Kidney epithelial cell (primary cell): ENCODE data around the gene OSGEP. TPM values are rescaled to one million over a fixed set of nuclear protein-coding genes. Genes with fewer than 3 reads are reported as not detected.

Source experiments
- DNase-seq: peaks from one replicate; pipeline ENCODE4 v3.0.0-alpha.2; 2010; ENCODE audit warnings: low read depth
- H3K27me3 ChIP-seq: 2 replicates; pipeline ENCODE4 v1.6.0; 2011; ENCODE audit warnings: low read length; ENCODE audit not compliant: control insufficient read depth, insufficient read depth
- H3K36me3 ChIP-seq: 2 replicates; pipeline ENCODE4 v1.5.1; 2011; ENCODE audit warnings: low read length; ENCODE audit not compliant: control insufficient read depth, insufficient read depth
- H3K4me3 ChIP-seq: 2 replicates; pipeline ENCODE4 v1.5.1; 2011; ENCODE audit warnings: low read depth, mild to moderate bottlenecking, control low read depth, low read length
- CTCF ChIP-seq: IDR thresholded peaks from 2 replicates; pipeline ENCODE4 v1.5.1; 2011; ENCODE audit warnings: mild to moderate bottlenecking, moderate library complexity, low read length, control low read depth, inconsistent platforms; ENCODE audit not compliant: insufficient read depth, poor library complexity, severe bottlenecking
- total RNA-seq: library from RNA; depleted of rRNA; stranded (reverse); fragments of >200 nt; gene quantifications from 2 replicates; pipeline ENCODE4 v1.2.3, GENCODE V29; 2015

Gene OSGEP
- total RNA-seq, 1 donor from 2014 or later = 46.6 TPM

GRCh38 chr14:20469890-20470602 lies 15.4 kb upstream of the OSGEP start:
- peak overlapping the region; percentile 86 for H3K4me3 ChIP-seq
- H3K27me3 ChIP-seq = no peaks in the 10 kb centered on the region
- no peaks in the 10 kb centered on the region for H3K36me3 ChIP-seq
- no peak for DNase-seq
- TF ChIP-seq CTCF = no peak

GRCh38 chr14:20469242-20469889 lies 14.8 kb upstream of the OSGEP start, which contains the start of gene PNP:
PNP (plus strand) TSS chr14:20469406; CDS start chr14:20469525, 119 bp downstream.
- DNase-seq = no peak
- no peaks in the 10 kb centered on the region for H3K27me3 ChIP-seq
- H3K36me3 ChIP-seq = no peaks in the 10 kb centered on the region
- TF ChIP-seq CTCF = no peak
- peak within 1 kb of the TSS; percentile 86 for H3K4me3 ChIP-seq

GRCh38 chr14:20468764-20469241 lies 14.2 kb upstream of the OSGEP start:
- H3K4me3 ChIP-seq = peak overlapping the region; percentile 86
- no peak for TF ChIP-seq CTCF
- no peaks in the 10 kb centered on the region for H3K27me3 ChIP-seq
- no peaks in the 10 kb centered on the region for H3K36me3 ChIP-seq
- no peak for DNase-seq

- DNase-seq = peak; percentile 100
- TF ChIP-seq CTCF = no peak
- no peaks in the 10 kb centered on the region for H3K27me3 ChIP-seq
- H3K4me3 ChIP-seq = peak within 1 kb of the TSS; percentile 83
- H3K36me3 ChIP-seq = peaks cover 2% of the 10 kb centered on the region
These were observed 6.9 kb upstream of the OSGEP start, which contains the start of gene PIP4P1 for GRCh38 chr14:20461225-20462141. PIP4P1 (minus strand) TSS chr14:20461434; CDS start chr14:20461325, 109 bp downstream.

GRCh38 chr14:20460458-20461224 lies 6.0 kb upstream of the OSGEP start:
- peak overlapping the region; percentile 83 for H3K4me3 ChIP-seq
- no peak for DNase-seq
- TF ChIP-seq CTCF = no peak
- peaks cover 2% of the 10 kb centered on the region for H3K36me3 ChIP-seq
- H3K27me3 ChIP-seq = no peaks in the 10 kb centered on the region
